Lower leg skin (tissue), 4 donors: Measurements from ENCODE around the gene COLGALT1. TPM values are rescaled to one million over a fixed set of nuclear protein-coding genes. Genes with fewer than 3 reads are reported as not detected.

Source experiments
- DNase-seq, 2 donors: peaks; one replicate each; pipeline ENCODE4 v3.0.0-alpha.2; 2019; ENCODE audit warnings: low spot score in 2 of 2
- H3K4me3 ChIP-seq: fragments of 200-600 bp; sonication (generic); 2 replicates; pipeline ENCODE4 v1.5.1; 2017; ENCODE audit warnings: mild to moderate bottlenecking, low read depth; ENCODE audit not compliant: poor library complexity, severe bottlenecking
- POLR2A ChIP-seq, 2 donors: fragments of 450-650 bp; IDR thresholded peaks; one replicate each; pipeline ENCODE4 v1.6.1; 2016 to 2017; ENCODE audit warnings: antibody characterized with exemption in 2 of 2, mild to moderate bottlenecking in 1 of 2, moderate library complexity in 1 of 2
- WGBS, 2 donors: methylation state at CpG; one replicate each; pipeline ENCODE4 v1.1.5; 2018; 5-methylcytosine and 5-hydroxymethylcytosine counted together
- intact Hi-C: fragments of 100-400 bp; cut with DNase I; formaldehyde crosslinking; loops from one replicate; pipeline ENCODE4 v1.15.0; 2023; ENCODE audit warnings: low total_unique reads
- total RNA-seq, 4 donors: library from RNA; depleted of rRNA; stranded (reverse); fragments of >200 nt; gene quantifications; one replicate each; pipeline ENCODE4 v1.1.0, GENCODE V29; 2016
- TF ChIP-seq, protein P1 (sequence below), 3 donors: fragments of 450-650 bp; IDR thresholded peaks; one replicate each; pipeline ENCODE4 v1.5.1; 2016; ENCODE audit warnings: antibody characterized with exemption in 3 of 3, mild to moderate bottlenecking in 3 of 3, moderate library complexity in 2 of 3

COLGALT1 gene
- total RNA-seq, 4 donors from 2014 or later, result 46.8 to 59.3 (median 53.3) TPM

DNA sequence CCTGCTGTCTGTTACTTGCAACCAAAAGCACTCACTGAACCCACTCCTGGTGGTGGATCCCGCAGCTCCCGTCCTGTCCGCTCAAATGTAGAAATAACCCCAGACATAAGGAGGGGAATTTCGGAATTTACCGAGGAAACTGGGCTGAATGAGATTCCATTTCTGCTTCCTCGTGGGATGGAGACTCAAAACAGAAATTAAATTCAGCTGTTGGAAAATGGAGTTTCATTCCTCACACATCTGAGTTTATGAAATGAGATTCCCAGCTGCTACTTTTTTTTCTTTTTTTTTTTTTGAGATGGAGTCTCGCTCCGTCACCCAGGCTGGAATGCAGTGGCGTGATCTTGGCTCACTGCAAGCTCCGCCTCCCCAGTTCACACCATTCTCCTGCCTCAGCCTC lies 44.3 kb downstream of the COLGALT1 start:
- 50 to 58% methylated on average over 10 of the region's 10 CpGs for WGBS, 2 donors
- TF ChIP-seq, protein P1, sequence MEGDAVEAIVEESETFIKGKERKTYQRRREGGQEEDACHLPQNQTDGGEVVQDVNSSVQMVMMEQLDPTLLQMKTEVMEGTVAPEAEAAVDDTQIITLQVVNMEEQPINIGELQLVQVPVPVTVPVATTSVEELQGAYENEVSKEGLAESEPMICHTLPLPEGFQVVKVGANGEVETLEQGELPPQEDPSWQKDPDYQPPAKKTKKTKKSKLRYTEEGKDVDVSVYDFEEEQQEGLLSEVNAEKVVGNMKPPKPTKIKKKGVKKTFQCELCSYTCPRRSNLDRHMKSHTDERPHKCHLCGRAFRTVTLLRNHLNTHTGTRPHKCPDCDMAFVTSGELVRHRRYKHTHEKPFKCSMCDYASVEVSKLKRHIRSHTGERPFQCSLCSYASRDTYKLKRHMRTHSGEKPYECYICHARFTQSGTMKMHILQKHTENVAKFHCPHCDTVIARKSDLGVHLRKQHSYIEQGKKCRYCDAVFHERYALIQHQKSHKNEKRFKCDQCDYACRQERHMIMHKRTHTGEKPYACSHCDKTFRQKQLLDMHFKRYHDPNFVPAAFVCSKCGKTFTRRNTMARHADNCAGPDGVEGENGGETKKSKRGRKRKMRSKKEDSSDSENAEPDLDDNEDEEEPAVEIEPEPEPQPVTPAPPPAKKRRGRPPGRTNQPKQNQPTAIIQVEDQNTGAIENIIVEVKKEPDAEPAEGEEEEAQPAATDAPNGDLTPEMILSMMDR (IDR thresholded peaks at IDR 0.05), result no peak
- TF ChIP-seq POLR2A (IDR thresholded peaks at IDR 0.05), result no peak
- DNase-seq, result no peak
- no peak overlapping the region for H3K4me3 ChIP-seq
- intact Hi-C loops, result no loop called here

DNA sequence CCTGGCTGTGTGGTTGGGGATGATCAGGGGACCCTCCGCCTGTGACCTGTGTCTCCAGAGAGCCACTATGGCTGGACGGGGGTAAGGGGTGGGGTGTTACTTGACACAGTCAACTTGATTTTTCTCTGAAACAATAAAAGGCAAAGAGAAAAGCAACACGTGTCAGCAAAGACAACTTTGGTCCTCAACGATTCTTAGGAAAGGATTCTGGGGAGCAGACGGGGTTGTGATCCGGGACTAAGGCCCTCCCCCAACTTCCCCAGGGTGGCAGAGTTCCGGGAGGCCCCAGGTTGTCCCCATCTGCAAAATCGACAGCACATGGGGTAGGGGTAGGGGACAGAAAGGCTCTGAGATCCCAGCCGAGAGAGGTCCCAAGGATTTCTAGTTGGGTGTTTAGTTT lies 46.2 kb downstream of the COLGALT1 start:
- whole genome bisulfite sequencing, 2 donors, result 16 to 25% methylated on average over 9 of the region's 9 CpGs
- H3K4me3 ChIP-seq, result no peak overlapping the region
- DNase-seq, result no peak
- TF ChIP-seq, protein P1 (IDR thresholded peaks at IDR 0.05), result no peak
- TF ChIP-seq POLR2A (IDR thresholded peaks at IDR 0.05), result no peak
- intact Hi-C loops, result no loop called here

DNA sequence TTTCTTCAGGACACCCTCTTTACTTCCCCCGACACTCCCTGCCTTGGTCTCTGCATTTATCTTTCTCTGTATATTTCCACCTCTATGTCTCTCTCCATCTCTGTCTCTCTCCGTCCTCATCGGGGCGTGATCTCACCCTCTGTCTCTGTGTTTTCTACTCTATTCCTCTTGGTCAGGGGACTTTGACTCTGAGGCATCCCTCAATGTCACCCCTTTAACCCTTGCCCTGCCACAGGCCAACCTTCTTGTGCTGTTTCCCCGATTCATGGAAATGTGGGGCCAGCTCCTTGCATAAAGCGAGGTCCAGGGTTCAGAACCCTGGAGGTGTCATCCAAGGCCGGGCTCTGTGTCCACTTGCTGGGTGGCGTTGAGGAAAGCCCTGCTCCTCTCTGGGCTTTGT lies 46.8 kb downstream of the COLGALT1 start:
- intact Hi-C loops, result no loop called here

DNA sequence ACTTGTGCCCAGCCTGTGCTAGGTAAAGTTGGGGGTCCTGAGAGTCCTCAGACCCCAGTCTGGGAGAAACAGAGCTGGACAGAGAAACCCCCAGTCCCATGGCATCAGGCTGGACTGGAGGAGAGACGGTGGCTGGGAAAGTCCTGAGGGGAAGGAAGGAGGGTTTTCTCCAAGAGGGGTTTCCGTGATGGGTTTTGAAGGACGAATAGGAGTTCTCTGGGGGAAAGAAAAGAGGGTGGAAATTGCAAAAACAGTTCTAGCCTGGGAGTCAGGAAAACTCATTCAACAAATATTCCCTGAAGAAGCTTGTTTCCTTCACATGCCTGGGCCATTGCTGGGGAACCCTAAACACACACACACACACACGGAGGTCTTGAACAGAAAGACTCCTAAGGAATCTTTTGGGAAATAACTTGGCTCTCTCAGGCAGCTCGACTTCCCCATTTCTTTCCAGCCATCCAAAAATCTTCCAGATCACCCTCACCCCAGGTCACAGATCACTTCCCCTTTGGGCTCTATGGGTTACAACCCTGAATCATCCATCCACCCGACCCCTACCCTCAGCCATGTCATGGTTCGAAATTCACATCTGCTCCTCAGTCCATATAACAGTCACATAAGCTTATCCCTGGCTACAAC lies 47.5 kb downstream of the COLGALT1 start:
- DNase-seq, result no peak
- intact Hi-C loops, result no loop called here
- 72 to 74% methylated on average over 7 of the region's 7 CpGs for WGBS, 2 donors
- H3K4me3 ChIP-seq, result no peak overlapping the region
- TF ChIP-seq, protein P1 (IDR thresholded peaks at IDR 0.05), result no peak
- no peak for TF ChIP-seq POLR2A (IDR thresholded peaks at IDR 0.05)

More for the DNA sequence above, 46.8 kb downstream of the COLGALT1 start:
- H3K4me3 ChIP-seq, result no peak overlapping the region
- TF ChIP-seq POLR2A (IDR thresholded peaks at IDR 0.05), result no peak
- TF ChIP-seq, protein P1 (IDR thresholded peaks at IDR 0.05), result no peak
- whole genome bisulfite sequencing, 2 donors, result 63 to 69% methylated on average over 8 of the region's 8 CpGs
- no peak for DNase-seq

DNA sequence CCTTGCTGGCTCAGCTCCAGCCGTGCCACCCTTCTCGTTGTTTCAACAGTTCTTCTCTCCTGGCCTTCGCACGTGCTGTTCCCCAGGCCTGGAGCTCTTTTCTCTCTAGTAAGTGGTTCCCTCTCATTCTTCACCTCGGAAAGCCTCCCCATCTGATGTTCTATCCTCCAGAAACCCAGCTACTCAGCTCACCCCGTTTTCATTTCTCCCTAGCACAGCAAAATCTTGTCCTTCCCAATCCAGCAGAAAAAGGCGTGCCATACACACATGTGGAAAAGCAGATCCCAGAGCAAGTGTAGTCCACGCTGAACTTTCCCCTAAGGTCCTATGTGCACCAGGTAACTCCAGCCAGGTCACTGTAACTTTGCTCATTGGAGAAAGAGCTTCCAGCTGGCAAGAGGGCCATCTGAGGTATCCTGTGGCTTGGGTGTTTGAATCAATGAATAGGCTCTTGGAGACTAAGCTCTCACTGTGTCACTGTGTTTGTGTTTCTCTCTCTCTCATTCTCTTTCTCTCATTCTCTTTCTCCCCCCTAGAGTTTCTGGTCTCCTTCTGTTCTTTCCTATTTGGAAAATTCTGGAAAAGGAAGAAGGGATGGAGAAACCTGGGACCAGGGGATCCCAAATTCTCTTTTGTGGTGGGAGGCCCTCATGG lies 49.0 kb downstream of the COLGALT1 start:
- TF ChIP-seq POLR2A (IDR thresholded peaks at IDR 0.05), result no peak
- TF ChIP-seq, protein P1 (IDR thresholded peaks at IDR 0.05), result no peak
- 53 to 56% methylated on average over 8 of the region's 8 CpGs for whole genome bisulfite sequencing, 2 donors
- intact Hi-C loops, result no loop called here
- no peak for DNase-seq
- H3K4me3 ChIP-seq, result no peak overlapping the region
